ENCODE data around the gene LAMB4.

Gene LAMB4

DNA sequence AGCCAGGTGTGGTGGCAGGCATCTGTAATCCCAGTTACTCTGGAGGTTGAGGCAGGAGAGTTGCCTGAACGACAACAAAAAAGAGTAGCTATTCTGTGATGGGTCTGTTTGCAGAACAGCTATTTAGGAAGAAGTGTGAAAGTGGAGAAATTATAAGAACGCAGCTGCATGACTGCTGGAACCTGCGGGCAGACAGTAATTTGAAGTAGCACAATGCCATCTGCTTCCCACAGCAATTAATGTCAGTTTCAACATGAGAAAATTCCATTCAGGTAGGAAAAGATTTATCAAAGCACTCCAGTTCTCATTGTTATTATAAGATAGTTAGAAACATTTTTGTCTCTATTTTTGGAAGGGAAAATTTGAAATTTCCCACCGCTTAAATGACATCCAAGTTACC is 148.7 kb downstream of the LAMB4 start:
- DNase-seq (ENCODE audit: low read depth): no peak
- TF ChIP-seq, protein P1, sequence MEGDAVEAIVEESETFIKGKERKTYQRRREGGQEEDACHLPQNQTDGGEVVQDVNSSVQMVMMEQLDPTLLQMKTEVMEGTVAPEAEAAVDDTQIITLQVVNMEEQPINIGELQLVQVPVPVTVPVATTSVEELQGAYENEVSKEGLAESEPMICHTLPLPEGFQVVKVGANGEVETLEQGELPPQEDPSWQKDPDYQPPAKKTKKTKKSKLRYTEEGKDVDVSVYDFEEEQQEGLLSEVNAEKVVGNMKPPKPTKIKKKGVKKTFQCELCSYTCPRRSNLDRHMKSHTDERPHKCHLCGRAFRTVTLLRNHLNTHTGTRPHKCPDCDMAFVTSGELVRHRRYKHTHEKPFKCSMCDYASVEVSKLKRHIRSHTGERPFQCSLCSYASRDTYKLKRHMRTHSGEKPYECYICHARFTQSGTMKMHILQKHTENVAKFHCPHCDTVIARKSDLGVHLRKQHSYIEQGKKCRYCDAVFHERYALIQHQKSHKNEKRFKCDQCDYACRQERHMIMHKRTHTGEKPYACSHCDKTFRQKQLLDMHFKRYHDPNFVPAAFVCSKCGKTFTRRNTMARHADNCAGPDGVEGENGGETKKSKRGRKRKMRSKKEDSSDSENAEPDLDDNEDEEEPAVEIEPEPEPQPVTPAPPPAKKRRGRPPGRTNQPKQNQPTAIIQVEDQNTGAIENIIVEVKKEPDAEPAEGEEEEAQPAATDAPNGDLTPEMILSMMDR (conservative IDR thresholded peaks at IDR 0.05; ENCODE audit: low read length): no peak
- H3K4me3 ChIP-seq (ENCODE audit: low read length): no peak overlapping the region

DNA sequence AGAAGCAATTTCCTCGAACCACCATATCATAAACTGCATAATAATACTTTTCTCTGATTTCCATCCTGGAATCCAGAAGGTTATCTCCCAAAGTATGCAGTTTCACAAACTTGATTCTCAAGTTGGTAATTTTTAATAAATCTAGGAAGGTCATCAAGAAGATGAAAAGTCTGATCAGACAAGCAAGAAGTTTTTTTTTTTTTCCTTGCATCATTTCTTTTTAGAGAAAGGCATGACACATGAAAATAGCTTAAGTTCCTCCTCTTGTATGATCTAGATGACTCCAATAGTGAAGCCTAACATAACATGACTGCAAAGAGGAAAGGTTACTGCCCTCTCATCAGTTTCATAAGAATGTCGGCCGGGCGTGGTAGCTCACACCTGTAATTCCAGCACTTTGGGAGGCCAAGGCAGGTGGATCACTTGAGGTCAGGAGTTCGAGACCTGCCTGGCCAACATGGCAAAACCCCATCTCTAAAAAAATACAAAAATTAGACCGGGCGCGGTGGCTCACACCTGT is 149.4 kb downstream of the LAMB4 start:
- H3K4me3 ChIP-seq (ENCODE audit: low read length): no peak overlapping the region
- TF ChIP-seq, protein P1 (conservative IDR thresholded peaks at IDR 0.05; ENCODE audit: low read length): no peak
- DNase-seq (ENCODE audit: low read depth): no peak

- DNase-seq (ENCODE audit: low read depth): no peak
- no peak overlapping the region for H3K4me3 ChIP-seq (ENCODE audit: low read length)
- TF ChIP-seq, protein P1 (conservative IDR thresholded peaks at IDR 0.05; ENCODE audit: low read length): no peak
Observed at GRCh38 chr7:107980171-107980570, 150.0 kb downstream of the LAMB4 start.

DNA sequence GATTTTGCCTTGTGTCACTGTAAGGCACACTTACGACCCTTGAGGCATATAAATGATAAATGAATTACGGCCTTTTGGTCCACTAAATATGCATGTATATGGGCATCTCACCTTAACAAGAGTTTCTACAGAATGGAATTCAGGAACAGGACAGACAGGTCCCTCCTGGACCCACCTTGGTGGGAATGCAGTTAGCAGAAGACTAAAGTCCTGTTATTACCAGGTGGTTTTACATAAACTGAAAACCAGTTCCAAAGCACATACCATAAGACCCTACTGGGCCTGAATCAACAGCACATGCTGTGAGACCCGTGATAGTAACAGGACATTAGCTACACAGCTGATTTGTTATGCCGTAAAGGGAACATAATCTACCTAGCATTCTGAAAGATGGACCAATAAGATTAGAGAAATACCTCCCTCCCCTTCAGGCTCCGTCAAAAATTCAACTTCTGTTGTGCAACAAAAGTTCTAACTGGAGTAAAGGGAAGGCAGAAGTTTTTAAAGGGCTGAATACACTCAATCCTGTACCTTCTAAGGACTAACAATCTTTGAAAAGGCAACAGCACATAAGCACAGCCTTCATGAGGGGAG is 151.2 kb downstream of the LAMB4 start:
- TF ChIP-seq, protein P1 (conservative IDR thresholded peaks at IDR 0.05; ENCODE audit: low read length): no peak
- no peak for DNase-seq (ENCODE audit: low read depth)
- no peak overlapping the region for H3K4me3 ChIP-seq (ENCODE audit: low read length)

- H3K4me3 ChIP-seq (ENCODE audit: low read length): no peak overlapping the region
- DNase-seq (ENCODE audit: low read depth): no peak
- TF ChIP-seq, protein P1 (conservative IDR thresholded peaks at IDR 0.05; ENCODE audit: low read length): no peak
Observed at GRCh38 chr7:107977048-107977447, 153.1 kb downstream of the LAMB4 start.

DNA sequence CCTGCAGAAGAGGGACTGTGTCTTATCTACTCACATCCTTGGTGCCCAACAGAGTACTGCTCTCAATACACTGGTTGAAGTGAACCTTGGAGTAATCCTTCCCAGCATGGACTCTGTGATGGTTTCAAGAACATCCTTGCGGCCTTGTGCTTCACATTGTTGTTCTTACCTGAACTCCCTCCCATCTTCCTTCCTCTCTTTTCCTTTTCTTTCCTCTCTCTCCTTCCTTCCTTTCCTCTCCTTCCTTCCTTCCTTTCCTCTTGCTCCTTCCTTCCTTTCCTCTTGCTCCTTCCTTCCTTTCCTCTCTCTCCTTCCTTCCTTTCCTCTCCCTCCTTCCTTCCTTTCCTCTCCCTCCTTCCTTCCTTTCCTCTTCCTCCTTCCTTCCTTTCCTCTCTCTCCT is 153.5 kb downstream of the LAMB4 start:
- no peak for DNase-seq (ENCODE audit: low read depth)
- TF ChIP-seq, protein P1 (conservative IDR thresholded peaks at IDR 0.05; ENCODE audit: low read length): no peak
- H3K4me3 ChIP-seq (ENCODE audit: low read length): no peak overlapping the region

- no peak overlapping the region for H3K4me3 ChIP-seq (ENCODE audit: low read length)
- TF ChIP-seq, protein P1 (conservative IDR thresholded peaks at IDR 0.05; ENCODE audit: low read length): no peak
- no peak for DNase-seq (ENCODE audit: low read depth)
Observed at GRCh38 chr7:107975394-107976013, 154.7 kb downstream of the LAMB4 start.
